Caco-2 (cell line): ENCODE results near the gene LRRC4C. TPM values are rescaled to one million over a fixed set of nuclear protein-coding genes. Genes with fewer than 3 reads are reported as not detected.

Experiments
- BruUV-seq: library from RNA; stranded (reverse); fragments of 400-500 nt; replicated peaks from 2 replicates; lab custom pipeline; 2021; lab: Mats Ljungman, UMichigan
- CTCF ChIA-PET: fragments of 300-600 bp; sonication (Branson Sonifier 250); formaldehyde crosslinking; loops from one replicate; lab custom pipeline; 2022; ENCODE audit warnings: antibody characterized with exemption; lab: Charles Lee
- POLR2A ChIA-PET: fragments of 300-600 bp; sonication (Branson Sonifier 250); formaldehyde crosslinking; loops from one replicate; lab custom pipeline; 2022; ENCODE audit warnings: antibody characterized with exemption; lab: Charles Lee
- DNase-seq, 2 experiments: peaks; one replicate each; pipeline versions ENCODE4 v3.0.0 to v3.0.0-alpha.2; 2020 to 2022
- H3K27me3 ChIP-seq: replicated peaks from 2 replicates; pipeline ENCODE4 v1.6.0; 2011; ENCODE audit warnings: low read length; ENCODE audit not compliant: control insufficient read depth, insufficient read depth
- H3K36me3 ChIP-seq: 2 replicates; pipeline ENCODE4 v1.5.1; 2011; ENCODE audit warnings: low read length; ENCODE audit not compliant: control insufficient read depth, insufficient read depth
- H3K4me1 ChIP-seq: fragments of 250-450 bp; sonication (Bioruptor Pico); 2 replicates; pipeline ENCODE4 v1.5.1; 2020; ENCODE audit warnings: mild to moderate bottlenecking
- H3K4me3 ChIP-seq: 2 replicates; pipeline ENCODE4 v1.5.1; 2011; ENCODE audit warnings: low read depth, mild to moderate bottlenecking, control low read depth, low read length
- H3K9me3 ChIP-seq: fragments of 250-450 bp; sonication (Bioruptor Pico); 2 replicates; pipeline ENCODE4 v1.5.1; 2020; ENCODE audit warnings: mild to moderate bottlenecking, moderate library complexity
- H3K27ac Mint-ChIP-seq: one replicate; pipeline ENCODE4 v1.8.0; 2022; ENCODE audit warnings: mixed read lengths; ENCODE audit not compliant: unreplicated experiment
- H3K27me3 Mint-ChIP-seq: one replicate; pipeline ENCODE4 v1.8.0; 2022; ENCODE audit warnings: mixed read lengths; ENCODE audit not compliant: insufficient read depth, unreplicated experiment
- H3K36me3 Mint-ChIP-seq: one replicate; pipeline ENCODE4 v1.8.0; 2022; ENCODE audit warnings: mild to moderate bottlenecking, mixed read lengths; ENCODE audit not compliant: insufficient read depth, unreplicated experiment
- H3K4me1 Mint-ChIP-seq: one replicate; pipeline ENCODE4 v1.8.0; 2022; ENCODE audit warnings: low read depth, mixed read lengths; ENCODE audit not compliant: unreplicated experiment
- H3K4me3 Mint-ChIP-seq: one replicate; pipeline ENCODE4 v1.8.0; 2022; ENCODE audit warnings: mild to moderate bottlenecking, moderate library complexity, mixed read lengths; ENCODE audit not compliant: unreplicated experiment
- H3K9me3 Mint-ChIP-seq: one replicate; pipeline ENCODE4 v1.8.0; 2022; ENCODE audit warnings: mixed read lengths; ENCODE audit not compliant: unreplicated experiment
- intact Hi-C: fragments of 100-400 bp; cut with micrococcal nuclease; formaldehyde crosslinking; loops from one replicate; pipeline ENCODE4 v1.10.0; 2022; ENCODE audit not compliant: unreplicated experiment
- total RNA-seq: library from RNA; stranded (reverse); gene quantifications from 2 replicates; pipeline ENCODE4 v1.2.3, GENCODE V29; 2022
- TF ChIP-seq, protein P1 (sequence below), 2 experiments: fragments of 200-600 bp in 1 of 2; IDR thresholded peaks; 1 replicate in 1 of 2; 2 replicates in 1 of 2; pipeline versions ENCODE4 v1.5.1 to v1.8.0; 2011 to 2022; ENCODE audit warnings: antibody characterized with exemption in 1 of 2, control low read depth in 1 of 2, inconsistent platforms in 1 of 2, low read depth in 1 of 2, low read length in 1 of 2, mild to moderate bottlenecking in 1 of 2, moderate library complexity in 1 of 2; ENCODE audit not compliant: insufficient read depth in 1 of 2, severe bottlenecking in 1 of 2, unreplicated experiment in 1 of 2

Gene LRRC4C
- total RNA-seq, 1 experiment from 2014 or later: not detected

- ChIA-PET CTCF (no interaction called here), POLR2A (no interaction called here)
- TF ChIP-seq, protein P1, sequence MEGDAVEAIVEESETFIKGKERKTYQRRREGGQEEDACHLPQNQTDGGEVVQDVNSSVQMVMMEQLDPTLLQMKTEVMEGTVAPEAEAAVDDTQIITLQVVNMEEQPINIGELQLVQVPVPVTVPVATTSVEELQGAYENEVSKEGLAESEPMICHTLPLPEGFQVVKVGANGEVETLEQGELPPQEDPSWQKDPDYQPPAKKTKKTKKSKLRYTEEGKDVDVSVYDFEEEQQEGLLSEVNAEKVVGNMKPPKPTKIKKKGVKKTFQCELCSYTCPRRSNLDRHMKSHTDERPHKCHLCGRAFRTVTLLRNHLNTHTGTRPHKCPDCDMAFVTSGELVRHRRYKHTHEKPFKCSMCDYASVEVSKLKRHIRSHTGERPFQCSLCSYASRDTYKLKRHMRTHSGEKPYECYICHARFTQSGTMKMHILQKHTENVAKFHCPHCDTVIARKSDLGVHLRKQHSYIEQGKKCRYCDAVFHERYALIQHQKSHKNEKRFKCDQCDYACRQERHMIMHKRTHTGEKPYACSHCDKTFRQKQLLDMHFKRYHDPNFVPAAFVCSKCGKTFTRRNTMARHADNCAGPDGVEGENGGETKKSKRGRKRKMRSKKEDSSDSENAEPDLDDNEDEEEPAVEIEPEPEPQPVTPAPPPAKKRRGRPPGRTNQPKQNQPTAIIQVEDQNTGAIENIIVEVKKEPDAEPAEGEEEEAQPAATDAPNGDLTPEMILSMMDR (IDR thresholded peaks at IDR 0.05; ENCODE audit: insufficient read depth in 1 of 2, low read depth in 1 of 2, low read length in 1 of 2, severe bottlenecking in 1 of 2, unreplicated experiment in 1 of 2): no peak
- H3K36me3 Mint-ChIP-seq: no peaks in the 10 kb centered on the region
- Histone ChIP-seq H3K36me3 (no peaks in the 10 kb centered on the region), H3K4me1 (no peaks in the 10 kb centered on the region), H3K27me3 (no peaks in the 10 kb centered on the region), H3K9me3 (no peaks in the 10 kb centered on the region), H3K4me3 (no peak overlapping the region)
- no peaks in the 10 kb centered on the region for H3K4me1 Mint-ChIP-seq
- no peak for DNase-seq
- no peak overlapping the region for H3K4me3 Mint-ChIP-seq
- intact Hi-C loops: no loop called here
- H3K27ac Mint-ChIP-seq: no peak overlapping the region
- H3K9me3 Mint-ChIP-seq: no peaks in the 10 kb centered on the region
- no TSS peak for BruUV-seq
- H3K27me3 Mint-ChIP-seq: peaks cover 7% of the 10 kb centered on the region
Measured at GRCh38 chr11:41237382-41237781, 222.1 kb downstream of the LRRC4C start.

DNA sequence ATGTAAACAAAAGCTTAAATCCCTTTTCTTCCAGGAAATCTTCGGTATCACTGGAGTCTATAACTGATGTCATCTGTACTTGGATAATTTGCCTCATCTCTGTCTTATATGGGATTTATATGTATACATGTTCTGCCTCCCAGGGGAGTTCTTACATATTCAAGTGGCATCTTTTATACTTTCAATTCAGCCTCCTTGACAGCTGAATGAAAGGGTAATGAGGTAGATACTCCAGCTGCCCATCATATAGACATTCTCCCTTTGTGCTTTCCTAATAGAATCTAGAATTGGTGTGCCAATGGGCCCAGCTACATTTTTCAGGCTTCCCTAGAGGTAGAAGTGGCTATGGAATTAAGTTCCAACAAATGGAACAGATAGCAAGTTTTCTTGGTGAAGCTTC, 223.8 kb downstream of the LRRC4C start:
- H3K4me1 ChIP-seq: no peaks in the 10 kb centered on the region
- H3K27me3 Mint-ChIP-seq: peaks cover 7% of the 10 kb centered on the region
- H3K27ac Mint-ChIP-seq: no peak overlapping the region
- H3K36me3 ChIP-seq: no peaks in the 10 kb centered on the region
- no peak overlapping the region for H3K4me3 ChIP-seq
- H3K4me3 Mint-ChIP-seq: no peak overlapping the region
- TF ChIP-seq, protein P1 (IDR thresholded peaks at IDR 0.05; ENCODE audit: insufficient read depth in 1 of 2, low read depth in 1 of 2, low read length in 1 of 2, severe bottlenecking in 1 of 2, unreplicated experiment in 1 of 2): no peak
- intact Hi-C loops: no loop called here
- H3K36me3 Mint-ChIP-seq: no peaks in the 10 kb centered on the region
- no peaks in the 10 kb centered on the region for H3K4me1 Mint-ChIP-seq
- CTCF ChIA-PET: no interaction called here
- DNase-seq: no peak
- no peaks in the 10 kb centered on the region for H3K9me3 ChIP-seq
- H3K9me3 Mint-ChIP-seq: no peaks in the 10 kb centered on the region
- no peaks in the 10 kb centered on the region for H3K27me3 ChIP-seq
- POLR2A ChIA-PET: no interaction called here
- BruUV-seq: no TSS peak

GRCh38 chr11:41225856-41226633, 233.4 kb downstream of the LRRC4C start:
- Histone ChIP-seq H3K4me1 (no peaks in the 10 kb centered on the region), H3K36me3 (no peaks in the 10 kb centered on the region), H3K4me3 (no peak overlapping the region), H3K9me3 (no peaks in the 10 kb centered on the region), H3K27me3 (no peaks in the 10 kb centered on the region)
- Mint-ChIP-seq H3K9me3 (no peaks in the 10 kb centered on the region), H3K4me3 (no peak overlapping the region), H3K4me1 (no peaks in the 10 kb centered on the region), H3K27me3 (peaks cover 8% of the 10 kb centered on the region), H3K27ac (no peak overlapping the region), H3K36me3 (no peaks in the 10 kb centered on the region)
- TF ChIP-seq, protein P1 (IDR thresholded peaks at IDR 0.05; ENCODE audit: insufficient read depth in 1 of 2, low read depth in 1 of 2, low read length in 1 of 2, severe bottlenecking in 1 of 2, unreplicated experiment in 1 of 2): no peak
- POLR2A ChIA-PET: no interaction called here
- DNase-seq: no peak
- intact Hi-C loops: no loop called here
- CTCF ChIA-PET: no interaction called here
- no TSS peak for BruUV-seq
